Activated naive CD8-positive, alpha-beta T cell treated with anti-CD3 and anti-CD28 coated beads, Interleukin-2, amount 10 ng/mL, durations not matched to agents 7 days and 5 days (primary cell): ENCODE results near the gene ENTREP1. TPM values are rescaled to one million over a fixed set of nuclear protein-coding genes. Genes with fewer than 3 reads are reported as not detected.
"Not testable (repeated sequence)": the region's sequence is repeated elsewhere in the genome, so short reads cannot be mapped to it uniquely, and the experiment has no call there.

Experiments
- ATAC-seq: fragments of 150-1000 bp; cut with Tn5 transposase; one replicate; pipeline ENCODE4 v1.10.0; 2021; ENCODE audit warnings: low read depth, moderate library complexity
- POLR2A ChIA-PET: fragments of 350-600 bp; sonication (Branson Sonifier 250); formaldehyde crosslinking; loops from one replicate; lab custom pipeline; 2021; ENCODE audit warnings: antibody characterized with exemption; lab: Charles Lee
- DNase-seq: peaks from one replicate; pipeline ENCODE4 v3.0.0; 2021
- H3K27ac Mint-ChIP-seq: one replicate; pipeline ENCODE4 v1.8.0; 2022; ENCODE audit warnings: mild to moderate bottlenecking, mixed read lengths
- H3K27me3 Mint-ChIP-seq: one replicate; pipeline ENCODE4 v1.8.0; 2022; ENCODE audit warnings: mild to moderate bottlenecking, moderate library complexity, mixed read lengths
- H3K36me3 Mint-ChIP-seq: one replicate; pipeline ENCODE4 v1.8.0; 2021; ENCODE audit warnings: mild to moderate bottlenecking, mixed read lengths
- H3K4me1 Mint-ChIP-seq: one replicate; pipeline ENCODE4 v1.8.0; 2021; ENCODE audit warnings: mixed read lengths
- H3K4me3 Mint-ChIP-seq: one replicate; pipeline ENCODE4 v1.8.0; 2022; ENCODE audit warnings: mild to moderate bottlenecking, moderate library complexity, mixed read lengths
- H3K9me3 Mint-ChIP-seq: one replicate; pipeline ENCODE4 v1.8.0; 2021; ENCODE audit warnings: mixed read lengths
- total RNA-seq, 2 experiments: library from RNA; stranded (reverse); gene quantifications; one replicate each; pipeline ENCODE4 v1.2.3, GENCODE V29; 2021

Gene ENTREP1
- total RNA-seq, 2 experiments from 2014 or later = not detected

DNA sequence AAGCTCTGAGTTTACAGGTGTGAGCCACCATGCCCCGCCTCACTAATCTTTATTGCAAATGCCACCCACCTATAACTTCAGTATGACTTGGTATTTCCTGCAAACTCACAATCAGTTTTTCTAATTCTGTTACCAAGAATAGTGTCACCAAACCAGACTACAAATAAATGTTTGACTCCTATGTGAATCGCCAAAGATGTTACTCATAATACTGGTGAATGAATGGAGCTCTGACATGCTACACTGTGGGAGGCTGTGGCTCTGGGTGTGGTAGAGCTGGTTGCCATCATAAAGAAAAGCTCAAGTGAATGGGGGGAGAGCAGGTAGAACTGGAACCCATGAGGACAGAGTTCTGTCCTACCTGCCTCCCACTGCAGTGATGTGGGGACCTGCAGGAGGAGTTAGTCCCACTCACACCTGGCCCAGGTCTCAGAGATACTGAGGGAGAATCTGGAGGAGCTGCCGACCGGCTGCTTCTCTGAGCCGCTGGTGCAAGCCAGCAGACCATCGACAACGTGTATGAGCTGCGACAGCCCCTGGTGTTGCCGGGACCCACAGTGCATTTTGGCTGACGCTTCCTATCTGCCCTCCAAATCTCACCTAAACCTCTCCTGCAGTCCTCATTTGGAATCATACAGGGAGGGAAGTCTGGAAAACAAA is 95.7 kb downstream of the ENTREP1 start:
- ATAC-seq = no peak
- no peaks in the 10 kb centered on the region for H3K27me3 Mint-ChIP-seq
- no peaks in the 10 kb centered on the region for H3K4me1 Mint-ChIP-seq
- H3K9me3 Mint-ChIP-seq = no peaks in the 10 kb centered on the region
- no peak for DNase-seq
- POLR2A ChIA-PET = no interaction called here
- H3K4me3 Mint-ChIP-seq = no peak overlapping the region
- H3K27ac Mint-ChIP-seq = no peak overlapping the region
- no peaks in the 10 kb centered on the region for H3K36me3 Mint-ChIP-seq

DNA sequence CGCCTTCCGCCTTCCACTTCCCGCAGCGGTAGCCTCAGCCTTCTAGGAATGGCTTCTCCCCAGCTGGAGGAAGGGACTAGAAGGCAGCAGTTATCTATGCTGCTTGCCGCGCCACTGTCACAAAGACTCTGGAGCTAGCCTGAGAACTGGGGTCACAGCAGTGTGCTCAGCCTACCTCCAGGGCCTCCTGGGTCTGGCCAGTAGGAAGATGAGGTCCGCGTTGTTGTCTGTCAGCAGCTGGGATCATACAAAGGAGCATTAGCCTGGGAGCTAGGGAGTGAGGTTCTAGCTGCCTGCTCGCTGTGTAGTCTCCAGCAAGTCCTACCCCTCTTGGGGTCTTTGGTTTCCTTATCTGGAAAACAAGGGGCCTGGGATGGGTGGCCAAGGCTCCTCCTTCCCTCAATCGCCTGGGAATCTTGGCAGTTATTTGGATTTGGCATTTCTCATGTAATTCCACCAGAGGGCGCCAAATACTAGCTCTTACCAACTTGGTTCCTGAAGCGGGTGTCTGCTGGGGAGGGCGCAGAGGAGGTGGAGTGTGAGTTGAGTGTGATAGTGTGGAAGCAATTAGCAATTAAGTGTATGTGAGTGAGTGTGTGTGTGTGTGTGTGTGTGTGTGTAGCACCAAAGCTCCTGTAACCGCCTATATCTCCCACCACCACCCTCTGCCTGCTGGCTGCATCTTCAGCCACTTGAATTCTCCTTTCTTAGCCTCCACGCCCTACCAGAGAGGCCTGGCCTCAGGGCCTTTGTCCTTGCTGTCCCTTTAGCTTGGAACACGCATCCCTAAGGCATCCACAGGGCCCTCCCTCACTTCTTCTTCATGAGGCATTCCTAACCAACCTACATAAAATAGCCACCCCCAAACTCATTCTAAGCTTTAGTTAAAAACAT is 97.1 kb downstream of the ENTREP1 start:
- no peak overlapping the region for H3K27ac Mint-ChIP-seq
- peak; percentile 50 for ATAC-seq
- H3K36me3 Mint-ChIP-seq = no peaks in the 10 kb centered on the region
- no peak overlapping the region for H3K4me3 Mint-ChIP-seq
- H3K4me1 Mint-ChIP-seq = no peaks in the 10 kb centered on the region
- H3K27me3 Mint-ChIP-seq = no peaks in the 10 kb centered on the region
- POLR2A ChIA-PET = no interaction called here
- peak; percentile 33 for DNase-seq
- H3K9me3 Mint-ChIP-seq = no peaks in the 10 kb centered on the region

GRCh38 chr9:69425136-69425801 is 100.3 kb downstream of the ENTREP1 start:
- H3K9me3 Mint-ChIP-seq = no peaks in the 10 kb centered on the region
- POLR2A ChIA-PET = no interaction called here
- H3K27me3 Mint-ChIP-seq = no peaks in the 10 kb centered on the region
- no peaks in the 10 kb centered on the region for H3K4me1 Mint-ChIP-seq
- H3K27ac Mint-ChIP-seq = no peak overlapping the region
- no peak overlapping the region for H3K4me3 Mint-ChIP-seq
- DNase-seq (no peak), ATAC-seq (no peak)
- no peaks in the 10 kb centered on the region for H3K36me3 Mint-ChIP-seq

- no peaks in the 10 kb centered on the region for H3K36me3 Mint-ChIP-seq
- DNase-seq (no peak), ATAC-seq (no peak)
- H3K9me3 Mint-ChIP-seq = no peaks in the 10 kb centered on the region
- POLR2A ChIA-PET = no interaction called here
- no peak overlapping the region for H3K4me3 Mint-ChIP-seq
- no peaks in the 10 kb centered on the region for H3K4me1 Mint-ChIP-seq
- H3K27me3 Mint-ChIP-seq = no peaks in the 10 kb centered on the region
- H3K27ac Mint-ChIP-seq = no peak overlapping the region
These were observed 102.3 kb downstream of the ENTREP1 start for GRCh38 chr9:69427286-69427685.

GRCh38 chr9:69428017-69428785 is 103.2 kb downstream of the ENTREP1 start:
- no peak overlapping the region for H3K4me3 Mint-ChIP-seq
- no peaks in the 10 kb centered on the region for H3K9me3 Mint-ChIP-seq
- H3K27me3 Mint-ChIP-seq = no peaks in the 10 kb centered on the region
- H3K4me1 Mint-ChIP-seq = no peaks in the 10 kb centered on the region
- POLR2A ChIA-PET = no interaction called here
- ATAC-seq (no peak), DNase-seq (no peak)
- H3K36me3 Mint-ChIP-seq = no peaks in the 10 kb centered on the region
- H3K27ac Mint-ChIP-seq = no peak overlapping the region

GRCh38 chr9:69429281-69429680 is 104.3 kb downstream of the ENTREP1 start:
- no peak overlapping the region for H3K4me3 Mint-ChIP-seq
- POLR2A ChIA-PET = no interaction called here
- H3K36me3 Mint-ChIP-seq = no peaks in the 10 kb centered on the region
- no peak for DNase-seq
- no peaks in the 10 kb centered on the region for H3K9me3 Mint-ChIP-seq
- H3K4me1 Mint-ChIP-seq = no peaks in the 10 kb centered on the region
- no peak for ATAC-seq
- H3K27ac Mint-ChIP-seq = no peak overlapping the region
- H3K27me3 Mint-ChIP-seq = no peaks in the 10 kb centered on the region

DNA sequence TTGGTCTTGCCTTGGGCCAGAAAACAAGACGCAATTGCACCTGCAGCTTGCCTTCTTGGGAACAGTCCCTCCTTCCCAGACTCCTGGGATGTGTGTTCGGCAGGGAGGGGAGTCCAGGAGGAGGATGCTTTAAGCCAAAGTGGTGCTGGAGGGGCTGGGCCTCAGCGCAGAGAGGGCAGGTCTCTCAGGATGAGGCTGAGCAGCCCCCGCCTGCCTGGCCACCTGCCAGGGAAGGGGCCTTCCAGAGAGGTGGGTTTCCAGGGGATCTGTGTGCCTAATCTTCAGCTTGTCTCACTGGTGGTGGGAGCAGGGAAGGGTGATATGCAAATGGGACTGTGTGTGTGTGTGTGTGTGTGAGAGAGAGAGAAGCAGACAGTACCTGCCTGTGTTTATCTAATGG is 105.2 kb downstream of the ENTREP1 start:
- DNase-seq (no peak), ATAC-seq (no peak)
- POLR2A ChIA-PET = no interaction called here
- Mint-ChIP-seq H3K36me3 (no peaks in the 10 kb centered on the region), H3K27me3 (no peaks in the 10 kb centered on the region), H3K4me3 (no peak overlapping the region), H3K27ac (no peak overlapping the region), H3K4me1 (no peaks in the 10 kb centered on the region), H3K9me3 (no peaks in the 10 kb centered on the region)

DNA sequence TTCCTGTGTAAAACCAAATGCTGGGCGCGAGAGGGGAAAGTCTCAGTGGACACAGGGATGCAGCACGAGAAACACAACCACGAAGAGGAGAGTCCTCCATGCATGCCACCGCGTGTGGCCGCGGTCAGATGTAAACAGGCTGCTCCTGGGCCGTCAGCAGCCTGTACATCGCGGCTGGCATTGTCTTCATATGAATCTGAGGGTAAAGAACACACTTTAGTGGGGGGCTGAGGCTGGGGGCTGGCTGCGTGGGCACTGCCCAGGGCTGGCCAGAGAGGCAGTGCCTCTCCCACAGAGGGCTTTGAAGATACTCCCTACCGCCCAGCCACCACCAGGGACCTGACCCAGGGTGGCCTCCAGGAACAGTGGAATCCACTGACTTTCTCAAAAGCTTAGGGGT is 106.2 kb downstream of the ENTREP1 start:
- POLR2A ChIA-PET = no interaction called here
- Mint-ChIP-seq H3K27me3 (no peaks in the 10 kb centered on the region), H3K4me1 (no peaks in the 10 kb centered on the region), H3K36me3 (no peaks in the 10 kb centered on the region), H3K27ac (no peak overlapping the region), H3K9me3 (no peaks in the 10 kb centered on the region), H3K4me3 (no peak overlapping the region)
- no peak for ATAC-seq
- DNase-seq = no peak

GRCh38 chr9:69431777-69432176 is 106.8 kb downstream of the ENTREP1 start:
- no peaks in the 10 kb centered on the region for H3K36me3 Mint-ChIP-seq
- no peak for DNase-seq
- POLR2A ChIA-PET = no interaction called here
- no peak overlapping the region for H3K4me3 Mint-ChIP-seq
- ATAC-seq = no peak
- H3K27me3 Mint-ChIP-seq = no peaks in the 10 kb centered on the region
- no peaks in the 10 kb centered on the region for H3K4me1 Mint-ChIP-seq
- H3K27ac Mint-ChIP-seq = no peak overlapping the region
- no peaks in the 10 kb centered on the region for H3K9me3 Mint-ChIP-seq

DNA sequence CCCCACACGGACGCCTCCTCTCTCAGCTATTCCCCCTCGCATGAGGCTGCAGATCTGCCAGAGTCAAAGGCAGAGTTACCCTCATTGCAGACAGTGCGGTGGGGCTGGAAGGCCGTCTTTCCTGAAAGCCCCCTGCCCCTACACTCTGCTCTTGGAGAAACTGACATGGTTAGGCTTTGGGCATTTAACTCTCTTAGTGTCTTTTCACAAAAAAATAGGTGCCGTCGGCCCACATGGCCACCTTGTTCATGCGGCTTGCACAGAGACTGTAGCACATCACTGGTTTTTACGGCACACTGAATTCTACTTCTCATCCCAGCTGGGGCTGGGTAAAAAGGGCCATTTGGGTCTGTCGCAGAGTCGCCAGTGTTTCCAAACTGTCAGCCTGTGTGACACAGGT is 107.6 kb downstream of the ENTREP1 start:
- DNase-seq (no peak), ATAC-seq (no peak)
- H3K4me3 Mint-ChIP-seq = no peak overlapping the region
- POLR2A ChIA-PET = no interaction called here
- H3K9me3 Mint-ChIP-seq = no peaks in the 10 kb centered on the region
- no peaks in the 10 kb centered on the region for H3K36me3 Mint-ChIP-seq
- H3K4me1 Mint-ChIP-seq = no peaks in the 10 kb centered on the region
- no peak overlapping the region for H3K27ac Mint-ChIP-seq
- no peaks in the 10 kb centered on the region for H3K27me3 Mint-ChIP-seq

DNA sequence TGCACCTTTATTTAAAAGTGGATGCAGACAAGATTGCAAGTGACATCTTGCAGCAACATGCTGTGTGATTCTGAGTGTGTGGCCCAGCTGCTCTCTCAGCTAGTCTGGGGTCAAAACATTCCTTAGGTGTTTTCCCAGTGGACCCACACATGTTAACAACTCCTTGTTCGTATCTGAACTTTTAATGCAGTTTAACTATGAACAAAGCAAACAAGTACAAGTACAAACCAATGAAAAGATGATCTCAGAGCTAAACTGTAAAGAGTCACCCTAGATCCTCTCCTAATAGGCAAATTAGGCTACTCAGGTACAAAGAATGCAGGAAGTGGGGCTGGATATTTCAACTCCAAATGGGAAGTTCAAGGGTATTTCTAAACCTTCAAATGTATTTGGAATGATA is 108.4 kb downstream of the ENTREP1 start:
- no peaks in the 10 kb centered on the region for H3K27me3 Mint-ChIP-seq
- DNase-seq (no peak), ATAC-seq (no peak)
- POLR2A ChIA-PET = no interaction called here
- H3K4me3 Mint-ChIP-seq = no peak overlapping the region
- no peaks in the 10 kb centered on the region for H3K4me1 Mint-ChIP-seq
- no peaks in the 10 kb centered on the region for H3K9me3 Mint-ChIP-seq
- no peaks in the 10 kb centered on the region for H3K36me3 Mint-ChIP-seq
- H3K27ac Mint-ChIP-seq = no peak overlapping the region

DNA sequence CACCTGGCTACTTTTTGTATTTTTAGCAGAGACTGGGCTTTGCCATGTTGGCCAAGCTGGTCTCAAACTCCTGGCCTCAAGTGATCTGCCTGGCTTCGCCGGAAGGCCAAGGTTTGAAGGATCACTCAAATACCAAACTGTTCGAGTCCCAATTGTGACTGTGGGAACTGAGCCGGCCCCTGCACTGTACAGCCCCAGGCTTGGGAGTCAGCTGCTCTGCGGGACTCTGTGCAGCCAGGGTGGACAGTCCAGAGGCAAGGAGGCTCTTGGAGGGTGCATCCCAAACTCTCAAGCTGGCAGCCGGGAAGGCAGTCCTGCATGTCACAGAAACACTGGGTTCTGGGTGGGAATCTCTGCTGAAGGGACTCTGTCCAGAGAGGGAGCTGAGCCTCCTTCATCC is 109.0 kb downstream of the ENTREP1 start:
- POLR2A ChIA-PET = no interaction called here
- no peak for DNase-seq
- H3K27me3 Mint-ChIP-seq = no peaks in the 10 kb centered on the region
- no peaks in the 10 kb centered on the region for H3K9me3 Mint-ChIP-seq
- H3K4me1 Mint-ChIP-seq = no peaks in the 10 kb centered on the region
- no peak overlapping the region for H3K27ac Mint-ChIP-seq
- ATAC-seq = no peak
- H3K36me3 Mint-ChIP-seq = no peaks in the 10 kb centered on the region
- H3K4me3 Mint-ChIP-seq = no peak overlapping the region

GRCh38 chr9:69439654-69440053 is 114.6 kb downstream of the ENTREP1 start:
- H3K27me3 Mint-ChIP-seq, H3K4me3 Mint-ChIP-seq, H3K4me1 Mint-ChIP-seq, DNase-seq, H3K9me3 Mint-ChIP-seq, POLR2A ChIA-PET, ATAC-seq, H3K36me3 Mint-ChIP-seq, H3K27ac Mint-ChIP-seq: not testable (repeated sequence)
